HCT116 (cell line): ENCODE results near the gene ZNF584.

ENCODE experiments used
- EGR1 ChIP-seq: IDR thresholded peaks from 2 replicates; pipeline ENCODE4 v1.6.1; 2012; ENCODE audit warnings: low read depth
- EZH2 ChIP-seq: fragments of 200-600 bp; sonication (generic); IDR thresholded peaks from 2 replicates; pipeline ENCODE4 v1.6.1; 2017; ENCODE audit warnings: antibody characterized with exemption, mixed run types
- EZH2phosphoT487 ChIP-seq: fragments of 200-600 bp; IDR thresholded peaks from 2 replicates; pipeline ENCODE4 v1.6.1; 2018; ENCODE audit warnings: antibody characterized with exemption, borderline replicate concordance
- JUND ChIP-seq: IDR thresholded peaks from 2 replicates; pipeline ENCODE4 v1.6.1; 2012
- POLR2A ChIP-seq: IDR thresholded peaks from 2 replicates; pipeline ENCODE4 v1.7.0; 2011; ENCODE audit warnings: borderline replicate concordance; ENCODE audit not compliant: insufficient read depth, insufficient read length; ENCODE audit errors: extremely low read depth
- POLR2AphosphoS5 ChIP-seq: IDR thresholded peaks from 2 replicates; pipeline ENCODE4 v1.6.1; 2011; ENCODE audit warnings: mild to moderate bottlenecking, low read depth, low read length, moderate library complexity
- SIN3A ChIP-seq: IDR thresholded peaks from 2 replicates; pipeline ENCODE4 v1.6.1; 2012; ENCODE audit warnings: low read depth
- TCF7L2 ChIP-seq: IDR thresholded peaks from 2 replicates; pipeline ENCODE4 v1.7.0; 2011; ENCODE audit warnings: borderline replicate concordance, inconsistent platforms; ENCODE audit not compliant: insufficient read depth, insufficient read length; ENCODE audit errors: extremely low read depth
- YY1 ChIP-seq: IDR thresholded peaks from 2 replicates; pipeline ENCODE4 v1.6.1; 2011; ENCODE audit warnings: low read length, low read depth, moderate library complexity, mild to moderate bottlenecking; ENCODE audit not compliant: insufficient replicate concordance; ENCODE audit errors: extremely low read depth
- TF ChIP-seq, protein P1 (sequence below), 3 experiments: fragments of 200-600 bp in 1 of 3; sonication (generic) in 1 of 3; IDR thresholded peaks in 2 of 3; conservative IDR thresholded peaks in 1 of 3; 2 replicates each; pipeline ENCODE4 v1.5.1; 2012 to 2017; ENCODE audit warnings: low read depth in 2 of 3, low read length in 2 of 3, antibody characterized with exemption in 1 of 3, borderline replicate concordance in 1 of 3, control low read depth in 1 of 3, mild to moderate bottlenecking in 1 of 3, mixed read lengths in 1 of 3, mixed run types in 1 of 3, moderate library complexity in 1 of 3; ENCODE audit not compliant: insufficient read depth in 1 of 3

DNA sequence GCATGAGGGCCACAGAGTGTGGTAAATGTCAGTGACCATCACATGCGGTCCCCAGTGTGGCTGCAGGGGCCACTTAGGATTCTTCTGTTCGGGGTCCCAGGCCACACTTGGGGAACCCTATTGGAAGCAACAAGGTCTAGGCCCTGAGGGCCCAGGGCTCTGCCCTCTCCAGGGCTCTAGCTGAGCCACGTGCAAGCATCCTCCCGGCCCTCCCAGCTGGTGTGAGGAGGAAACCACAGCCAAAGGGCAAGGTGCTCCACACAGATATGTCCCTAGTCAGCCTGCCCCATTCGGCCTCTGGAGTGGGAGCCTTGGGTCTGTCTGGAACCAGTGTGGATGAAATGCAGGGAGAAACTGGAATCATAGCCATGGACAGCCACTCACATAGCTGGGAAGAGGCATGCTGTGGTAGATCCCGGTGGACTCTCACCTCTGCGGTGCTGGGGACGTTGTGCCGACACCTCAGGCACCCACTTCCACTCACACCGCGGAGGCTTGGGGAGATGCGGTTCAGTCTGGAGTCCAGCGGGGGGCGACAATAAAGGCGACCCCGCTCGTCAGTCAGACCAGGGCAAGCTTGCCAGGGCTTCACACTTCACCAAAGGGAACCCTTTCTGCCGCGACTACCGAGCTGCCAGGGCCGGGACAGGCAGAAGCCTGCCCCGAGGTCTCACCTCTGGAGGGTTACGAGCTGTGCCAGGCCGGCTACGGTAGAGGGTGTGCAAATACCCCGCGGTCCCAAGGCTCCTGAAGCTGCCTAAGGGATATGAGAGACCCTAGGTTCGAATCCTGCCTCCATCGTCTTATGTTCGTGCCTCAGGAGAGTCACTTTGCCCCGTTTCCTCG lies 41.6 kb upstream of the ZNF584 start:
- TF ChIP-seq, protein P1, sequence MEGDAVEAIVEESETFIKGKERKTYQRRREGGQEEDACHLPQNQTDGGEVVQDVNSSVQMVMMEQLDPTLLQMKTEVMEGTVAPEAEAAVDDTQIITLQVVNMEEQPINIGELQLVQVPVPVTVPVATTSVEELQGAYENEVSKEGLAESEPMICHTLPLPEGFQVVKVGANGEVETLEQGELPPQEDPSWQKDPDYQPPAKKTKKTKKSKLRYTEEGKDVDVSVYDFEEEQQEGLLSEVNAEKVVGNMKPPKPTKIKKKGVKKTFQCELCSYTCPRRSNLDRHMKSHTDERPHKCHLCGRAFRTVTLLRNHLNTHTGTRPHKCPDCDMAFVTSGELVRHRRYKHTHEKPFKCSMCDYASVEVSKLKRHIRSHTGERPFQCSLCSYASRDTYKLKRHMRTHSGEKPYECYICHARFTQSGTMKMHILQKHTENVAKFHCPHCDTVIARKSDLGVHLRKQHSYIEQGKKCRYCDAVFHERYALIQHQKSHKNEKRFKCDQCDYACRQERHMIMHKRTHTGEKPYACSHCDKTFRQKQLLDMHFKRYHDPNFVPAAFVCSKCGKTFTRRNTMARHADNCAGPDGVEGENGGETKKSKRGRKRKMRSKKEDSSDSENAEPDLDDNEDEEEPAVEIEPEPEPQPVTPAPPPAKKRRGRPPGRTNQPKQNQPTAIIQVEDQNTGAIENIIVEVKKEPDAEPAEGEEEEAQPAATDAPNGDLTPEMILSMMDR (IDR thresholded peaks at IDR 0.05 in 2 of 3, conservative IDR thresholded peaks at IDR 0.05 in 1 of 3; ENCODE audit: borderline replicate concordance in 1 of 3, insufficient read depth in 1 of 3, low read depth in 2 of 3, low read length in 2 of 3): no peak; a peak in 1 of 6 replicates
- no peak for TF ChIP-seq TCF7L2
- no peak for TF ChIP-seq POLR2AphosphoS5
- TF ChIP-seq POLR2A: no peak
- TF ChIP-seq EZH2phosphoT487: no peak
- TF ChIP-seq YY1: no peak
- TF ChIP-seq JUND: no peak
- no peak for TF ChIP-seq EZH2
- no peak for TF ChIP-seq EGR1
- no peak for TF ChIP-seq SIN3A
